GF-D8 (cell line): ENCODE measurements around the gene PARD6G.
"Not testable (repeated sequence)": the region's sequence is repeated elsewhere in the genome, so short reads cannot be mapped to it uniquely, and the experiment has no call there.

ENCODE experiments used
- DNase-seq: peaks from one replicate; lab custom pipeline; 2025; lab: John Stamatoyannopoulos, UW

The PARD6G gene, protein sequence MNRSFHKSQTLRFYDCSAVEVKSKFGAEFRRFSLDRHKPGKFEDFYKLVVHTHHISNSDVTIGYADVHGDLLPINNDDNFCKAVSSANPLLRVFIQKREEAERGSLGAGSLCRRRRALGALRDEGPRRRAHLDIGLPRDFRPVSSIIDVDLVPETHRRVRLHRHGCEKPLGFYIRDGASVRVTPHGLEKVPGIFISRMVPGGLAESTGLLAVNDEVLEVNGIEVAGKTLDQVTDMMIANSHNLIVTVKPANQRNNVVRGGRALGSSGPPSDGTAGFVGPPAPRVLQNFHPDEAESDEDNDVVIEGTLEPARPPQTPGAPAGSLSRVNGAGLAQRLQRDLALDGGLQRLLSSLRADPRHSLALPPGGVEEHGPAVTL

GRCh38 chr18:80247393-80247841 is at the start of gene PARD6G:
PARD6G (minus strand) TSS chr18:80247514; CDS start chr18:80247348, 166 bp downstream.
- no peak for DNase-seq

GRCh38 chr18:80262241-80263033 is 15.1 kb upstream of the PARD6G start:
- DNase-seq: not testable (repeated sequence)

- no peak for DNase-seq
Observed at GRCh38 chr18:80259610-80260009, 12.3 kb upstream of the PARD6G start.

- DNase-seq: no peak
Observed at GRCh38 chr18:80258640-80259039, 11.3 kb upstream of the PARD6G start.

GRCh38 chr18:80257579-80258543 is 10.5 kb upstream of the PARD6G start:
- DNase-seq: not testable (repeated sequence)

DNA sequence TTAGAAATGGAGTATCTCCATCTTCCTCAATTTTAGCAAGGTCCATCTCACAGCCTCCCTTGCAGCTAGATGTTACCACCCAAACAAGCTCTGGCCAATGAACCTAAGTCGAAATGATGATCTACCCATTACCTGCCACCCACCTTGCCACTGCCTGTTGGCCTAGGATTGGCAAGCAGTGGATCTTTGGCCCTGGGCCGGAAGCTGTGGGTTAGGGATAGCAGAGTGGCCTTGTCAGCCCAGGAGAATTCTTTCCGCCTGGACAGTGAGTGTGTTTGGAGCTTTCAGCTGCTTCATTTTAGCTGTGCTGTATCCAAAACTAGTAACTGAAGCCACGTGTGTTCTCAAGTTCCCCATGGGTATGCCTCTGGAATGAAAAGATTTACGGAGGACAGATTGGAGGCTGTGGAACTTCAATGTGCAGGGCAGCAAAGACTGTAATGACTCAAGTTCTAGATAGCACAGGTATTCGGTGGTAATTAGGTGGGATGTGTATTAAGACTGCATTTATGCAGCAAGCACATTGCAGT is 7.7 kb upstream of the PARD6G start:
- no peak for DNase-seq

DNA sequence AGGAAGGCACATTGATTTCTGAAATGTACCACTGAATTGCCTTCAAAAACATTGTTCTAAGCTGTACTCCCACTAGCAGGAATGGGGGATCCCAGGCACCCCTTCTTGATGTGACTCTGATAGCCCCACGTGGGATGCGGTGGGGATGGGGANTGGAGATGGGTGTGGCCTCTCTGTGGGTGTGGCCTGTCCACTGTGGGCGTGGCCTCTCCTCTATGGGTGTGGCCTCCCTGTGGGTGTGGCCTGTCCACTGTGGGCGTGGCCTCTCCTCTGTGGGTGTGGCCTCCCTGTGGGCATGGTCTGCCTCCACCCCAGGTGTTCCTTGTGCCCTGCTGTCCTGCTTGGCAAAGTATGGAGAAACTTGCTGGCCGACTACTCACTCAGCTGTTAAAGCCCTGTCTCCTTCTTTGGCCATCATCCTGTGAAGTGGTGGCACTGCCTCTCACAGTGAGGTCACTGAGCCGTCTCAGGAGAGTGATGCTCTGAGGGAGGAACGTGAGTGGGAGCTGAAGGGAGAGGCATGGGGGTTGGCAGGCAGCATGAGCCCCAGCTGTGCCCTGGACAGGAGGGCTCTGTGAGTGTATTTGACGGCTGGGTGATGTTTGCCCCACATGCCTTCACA is 6.7 kb upstream of the PARD6G start:
- no peak for DNase-seq

DNA sequence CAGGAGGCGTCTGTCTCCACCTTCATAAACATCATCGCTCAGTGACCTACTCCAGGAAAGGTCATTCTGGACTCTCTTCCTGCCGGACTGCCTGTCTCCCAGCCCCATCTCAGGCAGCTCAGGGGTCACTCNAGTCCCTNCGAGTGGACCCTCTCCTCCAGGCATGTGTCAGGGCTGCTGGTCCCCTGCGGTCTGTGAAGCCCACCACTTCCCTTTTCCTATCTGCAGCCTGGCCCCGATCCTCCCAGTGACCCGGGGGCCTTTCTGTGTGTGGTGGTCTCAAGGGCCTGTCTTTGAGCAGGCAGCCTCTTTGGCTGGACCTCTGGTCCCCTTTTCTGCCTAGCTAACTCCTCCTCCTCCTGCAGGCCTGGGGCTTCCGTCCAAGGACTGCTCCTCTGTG is 5.9 kb upstream of the PARD6G start:
- DNase-seq: no peak

DNA sequence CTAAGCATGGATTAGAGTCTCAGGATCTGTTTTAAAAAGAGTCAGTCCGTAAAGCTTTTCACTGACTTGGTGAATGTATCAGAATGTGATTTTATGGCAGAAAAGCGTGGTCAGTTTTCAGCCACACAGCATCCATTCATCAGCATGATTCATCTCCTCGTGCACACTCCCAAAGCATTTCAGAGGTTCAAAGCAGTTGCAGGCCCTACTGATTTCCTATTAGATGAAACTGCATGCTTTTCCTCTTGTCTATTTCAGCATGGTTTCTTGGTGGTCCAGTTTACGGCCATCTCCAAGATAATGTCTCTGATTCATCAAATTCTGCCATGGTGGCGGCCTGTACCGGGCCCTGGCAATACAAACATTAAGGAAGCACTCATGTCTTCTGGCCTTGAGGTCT is 4.8 kb upstream of the PARD6G start:
- DNase-seq: no peak

DNA sequence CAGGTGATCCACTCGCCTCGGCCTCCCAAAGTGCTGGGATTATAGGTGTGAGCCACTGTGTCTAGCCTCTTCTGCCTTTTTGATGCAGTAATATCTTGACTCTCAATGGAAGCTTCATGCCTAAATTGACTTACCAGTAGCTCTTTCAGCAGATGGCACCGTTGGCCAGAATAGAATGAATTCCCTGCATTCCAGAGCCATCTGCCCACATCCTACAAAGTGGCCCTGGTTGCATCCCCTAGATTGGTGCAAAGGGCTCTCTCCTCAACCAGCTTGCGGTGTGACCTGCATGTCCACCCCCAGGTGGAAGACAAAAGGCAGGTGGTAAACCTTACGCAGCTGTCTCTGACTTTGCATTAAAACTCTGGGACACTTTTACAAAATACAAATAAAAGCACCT is 4.4 kb upstream of the PARD6G start:
- no peak for DNase-seq

GRCh38 chr18:80250740-80251364 is 3.5 kb upstream of the PARD6G start:
- DNase-seq: no peak

- no peak for DNase-seq
Observed at GRCh38 chr18:80249217-80250093, 2.1 kb upstream of the PARD6G start.

DNA sequence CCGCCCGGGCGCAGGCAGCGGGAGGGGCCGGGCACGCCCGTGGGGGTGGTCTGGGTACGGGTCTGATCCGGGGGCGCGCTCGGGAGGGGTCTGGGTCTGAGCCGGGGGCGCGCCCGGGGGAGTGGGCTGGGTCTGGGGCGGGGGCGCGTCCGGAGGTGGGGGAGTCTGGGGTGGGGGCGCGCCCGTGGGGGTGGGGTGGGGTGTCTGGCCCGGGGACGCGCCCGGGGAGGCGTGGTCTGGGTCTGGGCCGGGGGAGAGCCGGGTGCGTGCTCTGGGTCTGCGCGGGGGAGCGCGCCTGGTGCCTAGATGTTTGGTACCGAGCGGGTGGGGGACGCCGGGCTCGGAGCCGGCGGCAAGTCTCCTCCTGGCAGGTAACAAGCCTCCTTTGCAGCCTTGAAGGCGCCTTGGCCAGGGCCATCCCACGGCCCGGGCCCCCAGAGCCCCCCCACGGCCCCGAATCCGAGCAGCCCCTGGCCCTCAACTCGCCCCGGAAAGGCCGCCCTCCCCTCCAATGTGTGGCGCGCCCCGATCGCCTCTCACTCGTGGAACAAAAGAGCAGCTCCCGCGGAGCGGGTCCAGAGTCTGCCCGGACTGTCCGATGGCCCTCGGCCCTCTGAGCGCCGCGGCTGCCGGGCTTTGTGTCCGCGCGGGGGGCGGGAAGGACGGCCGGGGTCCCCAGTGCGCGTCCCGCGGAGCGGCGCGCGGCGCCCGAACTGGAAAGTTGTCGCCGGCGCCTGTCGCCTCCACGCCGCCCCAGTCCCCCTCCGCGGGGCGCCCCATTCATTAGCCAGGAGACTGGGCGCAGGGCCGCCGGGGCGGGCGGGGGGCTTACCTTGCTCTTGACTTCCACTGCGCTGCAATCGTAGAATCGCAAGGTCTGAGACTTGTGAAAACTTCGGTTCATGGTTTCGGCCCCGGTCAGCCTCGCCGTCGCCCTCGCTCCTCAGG is 595 bp downstream of the PARD6G start:
- no peak for DNase-seq

- no peak for DNase-seq
Observed at GRCh38 chr18:80245781-80246444, 1.4 kb downstream of the PARD6G start.

DNA sequence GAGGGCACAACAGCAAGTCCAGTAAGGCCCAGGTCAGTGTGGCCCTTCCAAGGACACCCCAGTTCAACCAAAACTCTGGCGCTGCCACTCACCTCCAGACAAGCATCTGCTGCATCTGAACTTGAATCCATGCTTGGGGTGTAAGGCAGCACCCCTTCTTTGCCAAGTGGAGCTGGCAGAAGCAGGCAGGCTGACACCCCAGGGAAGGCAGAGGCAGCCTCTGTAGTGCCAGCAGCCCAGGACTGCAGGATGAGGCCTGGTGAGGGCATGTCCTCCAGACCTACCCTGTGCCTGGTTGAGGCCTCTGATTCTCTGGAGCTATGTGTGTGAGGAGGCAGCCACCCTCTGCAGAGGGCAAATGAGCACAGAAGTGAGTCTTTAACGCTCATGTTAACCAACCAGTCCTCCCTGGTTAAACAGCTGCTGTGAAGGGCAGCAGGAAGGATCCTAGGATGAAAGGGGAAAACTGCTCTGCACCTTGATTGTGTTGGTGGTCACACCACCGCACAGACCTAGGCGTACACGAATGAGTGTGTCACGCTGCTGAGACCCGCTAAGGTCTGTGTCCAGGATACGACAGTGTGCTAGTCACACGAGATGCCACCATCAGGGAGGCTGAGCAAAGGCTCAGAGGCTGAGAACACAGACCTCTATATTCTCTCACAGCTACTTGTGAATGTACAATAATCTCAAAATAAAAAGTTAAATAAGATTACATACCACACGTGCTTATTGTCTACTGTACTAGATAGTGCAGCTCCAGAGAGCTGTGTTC is 2.2 kb downstream of the PARD6G start:
- DNase-seq: no peak

- no peak for DNase-seq
Observed at GRCh38 chr18:80244167-80244566, 3.1 kb downstream of the PARD6G start.

GRCh38 chr18:80243204-80243603 is 4.1 kb downstream of the PARD6G start:
- no peak for DNase-seq
